H1 (cell line): ENCODE results near the gene DDHD1. TPM values are rescaled to one million over a fixed set of nuclear protein-coding genes. Genes with fewer than 3 reads are reported as not detected.

Experiments
- CTCF ChIA-PET: fragments of 300-600 bp; sonication (Branson Sonifier 250); formaldehyde crosslinking; loops from one replicate; lab custom pipeline; 2021; ENCODE audit not compliant: partially characterized antibody; lab: Charles Lee
- POLR2A ChIA-PET: fragments of 300-600 bp; sonication (Branson Sonifier 250); formaldehyde crosslinking; loops from one replicate; lab custom pipeline; 2021; ENCODE audit warnings: inconsistent platforms; ENCODE audit not compliant: partially characterized antibody; lab: Charles Lee
- DNase-seq, 2 experiments: peaks; one replicate each; pipeline versions ENCODE4 v3.0.0 to v3.0.0-alpha.2; 2010 to 2022; ENCODE audit warnings: low spot score in 2 of 2, low read depth in 1 of 2, mixed read lengths in 1 of 2
- FAIRE-seq: peaks from 2 replicates; lab custom pipeline; 2011; peaks lifted over from hg19 to GRCh38; lab: Jason Lieb, UNC
- H2AFZ ChIP-seq: 2 replicates; pipeline ENCODE4 v1.8.1; 2012; ENCODE audit warnings: low read length, inconsistent platforms
- H2AK5ac ChIP-seq: 2 replicates; pipeline ENCODE4 v1.6.1; 2013; ENCODE audit warnings: low read depth, low read length
- H2BK120ac ChIP-seq: replicated peaks from 2 replicates; pipeline ENCODE3; 2013; ENCODE audit warnings: low read depth, low read length, inconsistent platforms
- H2BK12ac ChIP-seq: 2 replicates; pipeline ENCODE4 v1.6.1; 2013; ENCODE audit warnings: low read depth, low read length
- H2BK15ac ChIP-seq: 2 replicates; pipeline ENCODE4 v1.6.1; 2013; ENCODE audit warnings: low read length
- H2BK20ac ChIP-seq: 2 replicates; pipeline ENCODE4 v1.6.1; 2013; ENCODE audit warnings: low read length
- H2BK5ac ChIP-seq: 2 replicates; pipeline ENCODE4 v1.6.1; 2013; ENCODE audit warnings: low read depth, low read length
- H3K14ac ChIP-seq: 2 replicates; pipeline ENCODE4 v1.6.1; 2013; ENCODE audit warnings: inconsistent platforms; ENCODE audit not compliant: insufficient read length
- H3K18ac ChIP-seq: 2 replicates; pipeline ENCODE4 v1.6.1; 2013; ENCODE audit warnings: low read length; ENCODE audit errors: extremely low read depth
- H3K23ac ChIP-seq: 2 replicates; pipeline ENCODE4 v1.6.1; 2013; ENCODE audit warnings: inconsistent platforms; ENCODE audit not compliant: insufficient read length
- H3K23me2 ChIP-seq: 2 replicates; pipeline ENCODE4 v1.6.1; 2013; ENCODE audit warnings: low read depth, low read length
- H3K27ac ChIP-seq: 2 replicates; pipeline ENCODE4 v1.6.1; 2011; ENCODE audit warnings: low read depth, low read length, inconsistent platforms
- H3K27me3 ChIP-seq, 4 experiments: replicated peaks in 1 of 4; 1 replicate in 1 of 4; 2 replicates in 3 of 4; pipeline versions ENCODE4 v1.6.1 to v1.8.1; 2011 to 2013; ENCODE audit warnings: low read length in 3 of 4, mild to moderate bottlenecking in 3 of 4, inconsistent platforms in 2 of 4, mixed read lengths in 2 of 4, moderate library complexity in 1 of 4; ENCODE audit not compliant: control insufficient read depth in 3 of 4, insufficient read depth in 3 of 4; ENCODE audit errors: extremely low read depth in 1 of 4
- H3K36me3 ChIP-seq, 4 experiments: 2 replicates each; pipeline versions ENCODE4 v1.6.1 to v1.8.1; 2011 to 2013; ENCODE audit warnings: mild to moderate bottlenecking in 4 of 4, low read length in 3 of 4, moderate library complexity in 2 of 4, control low read depth in 1 of 4, inconsistent platforms in 1 of 4; ENCODE audit not compliant: insufficient read depth in 4 of 4, control insufficient read depth in 2 of 4
- H3K4ac ChIP-seq: replicated peaks from 2 replicates; pipeline ENCODE3; 2013; ENCODE audit warnings: low read length, low read depth, mixed read lengths, inconsistent platforms; ENCODE audit not compliant: insufficient read length
- H3K4me1 ChIP-seq, 4 experiments: replicated peaks in 1 of 4; 1 replicate in 1 of 4; 2 replicates in 3 of 4; pipeline versions ENCODE4 v1.6.1 to v1.8.1; 2011 to 2013; ENCODE audit warnings: low read length in 3 of 4, inconsistent platforms in 2 of 4, mixed read lengths in 1 of 4; ENCODE audit not compliant: insufficient read depth in 4 of 4, control insufficient read depth in 3 of 4
- H3K4me2 ChIP-seq, 2 experiments: 2 replicates each; pipeline versions ENCODE4 v1.6.1 to v1.8.1; 2011 to 2013; ENCODE audit warnings: low read depth in 2 of 2, low read length in 2 of 2, control low read depth in 1 of 2, inconsistent platforms in 1 of 2, mild to moderate bottlenecking in 1 of 2; ENCODE audit not compliant: insufficient read depth in 1 of 2
- H3K4me3 ChIP-seq, 4 experiments: fragments of 200-600, 300-600 bp in 1 of 4; sonication (generic), shearing (Covaris generic), sonication (Bioruptor Twin) in 1 of 4; 2 replicates each; pipeline versions ENCODE4 v1.5.1 to v1.8.1; 2011 to 2016; ENCODE audit warnings: low read length in 4 of 4, low read depth in 3 of 4, control low read depth in 2 of 4, inconsistent platforms in 2 of 4, mild to moderate bottlenecking in 2 of 4, mixed read lengths in 1 of 4, moderate library complexity in 1 of 4; ENCODE audit not compliant: insufficient read depth in 2 of 4; ENCODE audit errors: extremely low read depth in 1 of 4
- H3K56ac ChIP-seq: replicated peaks from 2 replicates; pipeline ENCODE3; 2013; ENCODE audit warnings: low read depth, mild to moderate bottlenecking, mixed read lengths, low read length, inconsistent platforms; ENCODE audit not compliant: insufficient read length
- H3K79me1 ChIP-seq: 2 replicates; pipeline ENCODE4 v1.6.1; 2013; ENCODE audit warnings: low read depth, low read length, control low read depth
- H3K79me2 ChIP-seq, 2 experiments: 2 replicates each; pipeline versions ENCODE4 v1.6.1 to v1.8.1; 2012 to 2013; ENCODE audit warnings: low read length in 2 of 2, mild to moderate bottlenecking in 2 of 2, inconsistent platforms in 1 of 2; ENCODE audit not compliant: insufficient read depth in 2 of 2, control insufficient read depth in 1 of 2
- H3K9ac ChIP-seq, 4 experiments: replicated peaks in 1 of 4; 1 replicate in 1 of 4; 2 replicates in 3 of 4; pipeline versions ENCODE4 v1.6.1 to v1.8.1; 2011 to 2013; ENCODE audit warnings: low read depth in 3 of 4, low read length in 3 of 4, control low read depth in 2 of 4, mild to moderate bottlenecking in 2 of 4, moderate library complexity in 2 of 4, inconsistent platforms in 1 of 4; ENCODE audit errors: extremely low read depth in 1 of 4
- H3K9me3 ChIP-seq, 2 experiments: 2 replicates each; pipeline versions ENCODE4 v1.6.1 to v1.8.1; 2012 to 2013; ENCODE audit warnings: mild to moderate bottlenecking in 2 of 2, moderate library complexity in 2 of 2, control low read depth in 1 of 2, inconsistent platforms in 1 of 2, low read depth in 1 of 2, low read length in 1 of 2, mixed read lengths in 1 of 2; ENCODE audit not compliant: insufficient read depth in 2 of 2
- H4K20me1 ChIP-seq, 2 experiments: replicated peaks in 1 of 2; 2 replicates each; pipeline versions ENCODE3 to v1.8.1; 2011 to 2013; ENCODE audit warnings: inconsistent platforms in 2 of 2, low read length in 2 of 2, mild to moderate bottlenecking in 1 of 2; ENCODE audit not compliant: insufficient read depth in 2 of 2, control insufficient read depth in 1 of 2
- H4K5ac ChIP-seq: 2 replicates; pipeline ENCODE4 v1.6.1; 2013; ENCODE audit warnings: low read length, low read depth, mixed read lengths, inconsistent platforms; ENCODE audit not compliant: insufficient read length
- H4K8ac ChIP-seq: 2 replicates; pipeline ENCODE4 v1.8.0; 2013; ENCODE audit warnings: mild to moderate bottlenecking, moderate library complexity, low read length, inconsistent platforms; ENCODE audit not compliant: insufficient read depth; ENCODE audit errors: extremely low read depth
- H4K91ac ChIP-seq: replicated peaks from 2 replicates; pipeline ENCODE3; 2013; ENCODE audit warnings: low read length, mixed read lengths, inconsistent platforms; ENCODE audit not compliant: insufficient read length
- NANOG ChIP-seq: IDR thresholded peaks from 2 replicates; pipeline ENCODE4 v1.6.1; 2011; ENCODE audit warnings: low read length, low read depth, mild to moderate bottlenecking, inconsistent platforms; ENCODE audit not compliant: insufficient read depth, poor library complexity, severe bottlenecking
- POLR2AphosphoS5 ChIP-seq: IDR thresholded peaks from 2 replicates; pipeline ENCODE4 v1.6.1; 2011; ENCODE audit warnings: low read depth, low read length
- WGBS, 2 experiments: shearing (Covaris generic) in 1 of 2; methylation state at CpG; one replicate each; pipeline versions ENCODE4 v1.1.6 to v1.1.7; 2013 to 2015; ENCODE audit warnings: low lambda C conversion rate in 2 of 2, mixed read lengths in 2 of 2, inconsistent platforms in 1 of 2, low coverage in 1 of 2, missing lambda C conversion rate in 1 of 2; ENCODE audit not compliant: insufficient replicate concordance in 2 of 2, insufficient coverage in 1 of 2, insufficient read length in 1 of 2; ENCODE audit errors: extremely low coverage in 1 of 2, missing lambda C conversion rate in 1 of 2; 5-methylcytosine and 5-hydroxymethylcytosine counted together
- polyA plus RNA-seq, 7 experiments: library from polyadenylated mRNA; depleted of rRNA in 3 of 7; stranded (reverse) in 5 of 7; unstranded in 2 of 7; fragments of >200 nt in 5 of 7; fragments of 200-250 nt in 2 of 7; gene quantifications; 1 replicate in 5 of 7; 2 replicates in 1 of 7; 4 replicates in 1 of 7; pipeline versions ENCODE4 v1.2.1 to v1.2.3, GENCODE V29; 2011 to 2013; ENCODE audit warnings: missing spikeins in 2 of 7, mixed read lengths in 2 of 7
- total RNA-seq: library from RNA; stranded (reverse); fragmentation: NEBNext Ultra II Directional; extraction: Animal tissue kit (Norgen Biotek cat#: 25700); gene quantifications from 2 replicates; pipeline ENCODE4 v1.2.1, GENCODE V29; 2021

Gene DDHD1
- total and polyA plus RNA-seq, 2 of the 8 experiments (the other 6 are each of a cell fraction or from before 2014, with no cell fraction given), result 3.6 to 16.0 TPM

GRCh38 chr14:53027562-53027961 is 125.6 kb downstream of the DDHD1 start:
- Histone ChIP-seq H2BK120ac (no peak overlapping the region), H3K79me2 (no peaks in the 10 kb centered on the region), H3K4me1 (peaks cover 0 to 4% (median 2%) of the 10 kb centered on the region in 4 experiments; a peak in 2 of 7 replicates), H4K91ac (no peak overlapping the region), H4K20me1 (no peaks in the 10 kb centered on the region), H3K79me1 (no peaks in the 10 kb centered on the region), H2BK12ac (no peak overlapping the region), H2AFZ (no peak overlapping the region), H3K9me3 (no peaks in the 10 kb centered on the region), H4K5ac (no peak overlapping the region), H3K36me3 (no peaks in the 10 kb centered on the region), H3K4me2 (no peak overlapping the region), H3K18ac (no peak overlapping the region), H3K4me3 (no peak overlapping the region), H2BK5ac (no peak overlapping the region), H2BK15ac (no peak overlapping the region), H3K27me3 (no peaks in the 10 kb centered on the region), H3K14ac (no peak overlapping the region), H3K4ac (no peak overlapping the region), H3K56ac (no peak overlapping the region), H3K9ac (no peak overlapping the region), H2AK5ac (no peak overlapping the region), H3K27ac (no peak overlapping the region), H4K8ac (no peak overlapping the region), H3K23ac (no peak overlapping the region), H3K23me2 (no peaks in the 10 kb centered on the region), H2BK20ac (no peak overlapping the region)
- TF ChIP-seq NANOG (no peak), POLR2AphosphoS5 (no peak)
- no peak for DNase-seq
- FAIRE-seq, result no peak
- ChIA-PET CTCF (interaction anchor here (0.9 to 1.3 kb wide), 3 partner anchors 27 to 212 kb away, joined by 3 to 4 read pairs (median 3); no protein-coding TSS in a partner anchor), POLR2A (no interaction called here)
- 87% methylated on average over 3 of the region's 3 CpGs; no CpG with 5 or more reads in 1 of the 2 experiments for WGBS, 2 experiments
